ENCODE measurements around the gene ULK4.
"Not testable (repeated sequence)": the region's sequence is repeated elsewhere in the genome, so short reads cannot be mapped to it uniquely, and the experiment has no call there.

The ULK4 gene

DNA sequence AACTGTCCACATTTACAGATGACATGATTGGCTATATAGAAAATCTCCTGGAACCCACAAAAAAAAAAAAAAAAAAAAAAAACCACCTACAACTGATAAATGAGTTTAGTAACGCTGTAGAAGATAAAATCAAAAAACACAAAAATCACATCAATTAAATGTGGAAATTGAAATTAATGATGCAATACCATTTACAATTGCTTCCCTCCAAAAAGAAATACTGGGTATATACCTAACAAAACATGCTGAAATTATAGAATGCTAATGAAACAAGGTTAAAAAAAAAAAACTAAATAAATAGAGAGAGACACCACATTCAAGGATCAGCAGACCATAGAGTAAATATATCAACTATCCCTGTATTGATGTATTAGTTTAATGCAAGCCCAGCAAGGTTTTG, 215.7 kb downstream of the ULK4 start:
- no peak for DNase-seq

DNA sequence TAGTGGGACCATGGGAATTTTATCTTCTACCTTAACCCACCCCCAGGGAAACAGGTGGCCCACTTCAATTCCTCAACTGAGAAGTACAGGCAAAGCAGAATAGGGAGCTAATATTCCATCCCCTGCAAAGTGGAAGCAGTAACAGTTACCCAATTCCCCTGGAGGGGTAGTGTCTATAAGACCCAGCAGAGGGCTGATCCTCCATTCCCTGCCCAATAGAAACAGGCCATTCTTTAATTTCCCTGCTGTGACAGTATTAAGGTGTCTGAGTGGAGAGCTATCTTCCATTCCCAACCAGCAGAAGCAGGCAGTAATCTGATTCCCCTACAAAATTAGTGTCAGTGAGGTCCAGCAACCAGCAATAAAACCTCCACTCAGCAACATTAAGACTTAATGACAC, 219.8 kb downstream of the ULK4 start:
- DNase-seq = no peak

DNA sequence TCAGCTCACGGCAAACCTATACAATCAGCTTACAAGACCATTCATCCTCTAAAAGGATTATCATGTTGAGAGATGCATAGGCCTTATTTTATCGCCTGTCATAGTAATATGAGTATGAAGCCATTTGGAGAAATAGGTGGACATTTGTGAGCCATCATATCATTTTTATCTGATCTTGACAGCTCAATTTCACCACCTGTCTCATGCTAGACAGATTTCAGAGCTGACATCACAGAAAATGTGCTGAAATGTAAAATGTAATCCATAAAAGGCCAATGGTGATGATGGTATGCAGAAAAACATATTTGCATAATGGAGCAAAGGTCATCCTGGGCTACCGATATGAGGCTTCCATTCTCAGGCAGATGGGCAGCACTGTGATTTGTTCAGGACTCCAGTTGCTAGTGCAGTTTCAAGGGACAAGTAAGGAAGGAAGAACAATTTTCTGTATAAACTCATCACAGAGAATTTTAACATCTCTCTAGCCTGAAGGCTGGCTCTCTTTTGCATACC, 221.5 kb downstream of the ULK4 start:
- no peak for DNase-seq

DNA sequence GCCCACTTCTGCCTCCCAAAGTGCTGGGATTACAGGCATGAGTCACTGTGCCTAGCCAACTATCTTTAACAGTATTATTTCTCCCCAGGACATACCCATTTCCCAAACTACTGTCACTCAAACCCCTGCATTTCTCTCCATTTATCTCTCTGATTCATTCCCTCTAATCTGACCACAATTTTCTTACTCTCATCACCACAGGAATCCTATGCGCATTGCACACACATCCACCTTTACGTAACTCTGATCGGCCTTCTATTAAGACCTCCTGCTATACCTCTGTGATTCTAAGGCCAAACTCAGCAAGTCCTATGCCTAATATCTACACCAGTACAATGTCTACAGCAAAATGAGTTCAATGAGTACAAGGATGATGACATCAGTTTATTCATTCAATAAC, 235.0 kb downstream of the ULK4 start:
- DNase-seq = no peak

DNA sequence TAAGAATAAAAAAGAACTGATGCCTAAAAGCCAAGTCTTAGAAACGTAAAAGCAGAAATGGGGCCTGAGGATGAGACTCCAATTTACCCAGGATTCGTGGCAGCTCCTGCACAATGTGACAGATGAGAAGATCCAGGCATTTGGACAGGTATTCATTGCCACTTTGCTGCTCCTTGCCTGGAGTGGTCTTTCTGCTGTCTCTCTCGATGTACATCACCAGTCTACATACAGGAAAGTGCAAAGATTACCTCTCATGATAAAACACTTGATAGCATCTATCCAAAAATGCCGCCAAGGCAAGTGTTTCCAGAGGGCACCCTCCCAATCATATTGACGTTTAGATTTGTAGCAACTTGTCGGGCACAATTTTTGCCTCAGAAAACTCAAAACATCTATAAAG, 244.3 kb downstream of the ULK4 start:
- no peak for DNase-seq

DNA sequence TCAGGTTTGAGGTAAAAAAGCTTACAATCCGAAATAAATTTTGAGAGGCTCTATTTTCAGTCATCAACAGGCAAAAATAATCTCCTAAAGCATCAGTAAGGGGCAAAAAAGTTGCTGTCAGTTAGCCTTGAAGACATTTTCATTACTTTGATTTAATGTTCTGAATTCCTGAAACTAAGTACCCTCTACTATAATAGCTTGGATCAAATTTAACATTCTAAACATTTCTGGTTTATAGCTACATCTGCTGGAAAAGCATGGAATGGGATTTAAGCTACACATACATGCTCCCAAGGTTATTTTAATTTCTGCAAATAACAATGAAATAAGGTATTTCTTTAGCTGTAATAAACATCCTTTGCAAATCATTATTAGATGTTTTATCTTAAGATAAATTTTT, 245.4 kb downstream of the ULK4 start:
- no peak for DNase-seq

DNA sequence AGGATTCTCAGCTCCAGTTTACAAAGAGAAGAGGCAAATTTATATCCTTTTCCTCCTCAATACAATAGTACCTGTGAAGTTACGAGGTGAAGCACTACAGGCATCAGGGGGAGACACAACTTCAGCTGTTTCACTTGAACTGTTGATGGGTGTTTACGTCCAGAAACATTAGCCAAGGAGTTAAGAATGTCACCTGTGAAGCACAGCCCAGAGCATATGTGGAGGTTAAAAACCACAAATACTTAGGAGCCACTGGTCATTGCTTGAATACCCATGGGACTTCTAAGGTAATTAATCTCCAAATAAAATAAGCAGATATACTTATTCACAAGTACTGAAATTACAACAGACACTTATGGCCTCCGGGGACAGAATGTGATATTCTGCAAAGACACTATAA, 246.5 kb downstream of the ULK4 start:
- no peak for DNase-seq

DNA sequence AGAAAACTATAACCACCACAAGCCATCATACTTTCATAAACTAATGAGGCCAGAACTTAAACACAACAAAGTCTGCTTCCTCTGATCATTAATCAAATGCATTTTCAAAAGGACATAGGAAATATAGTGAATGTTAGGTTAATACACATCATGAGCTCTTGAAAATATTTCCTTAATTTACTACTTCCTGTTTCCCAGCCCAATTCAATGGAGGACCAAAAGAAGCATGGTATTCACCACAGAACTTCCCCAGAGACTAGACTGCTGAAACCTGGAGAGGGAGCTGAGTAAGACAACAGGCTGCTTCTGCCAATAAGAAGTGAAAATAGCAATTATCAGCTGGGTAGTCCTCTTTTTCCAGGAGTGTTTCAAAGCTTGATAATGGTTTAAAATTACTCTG, 250.3 kb downstream of the ULK4 start:
- DNase-seq = no peak

DNA sequence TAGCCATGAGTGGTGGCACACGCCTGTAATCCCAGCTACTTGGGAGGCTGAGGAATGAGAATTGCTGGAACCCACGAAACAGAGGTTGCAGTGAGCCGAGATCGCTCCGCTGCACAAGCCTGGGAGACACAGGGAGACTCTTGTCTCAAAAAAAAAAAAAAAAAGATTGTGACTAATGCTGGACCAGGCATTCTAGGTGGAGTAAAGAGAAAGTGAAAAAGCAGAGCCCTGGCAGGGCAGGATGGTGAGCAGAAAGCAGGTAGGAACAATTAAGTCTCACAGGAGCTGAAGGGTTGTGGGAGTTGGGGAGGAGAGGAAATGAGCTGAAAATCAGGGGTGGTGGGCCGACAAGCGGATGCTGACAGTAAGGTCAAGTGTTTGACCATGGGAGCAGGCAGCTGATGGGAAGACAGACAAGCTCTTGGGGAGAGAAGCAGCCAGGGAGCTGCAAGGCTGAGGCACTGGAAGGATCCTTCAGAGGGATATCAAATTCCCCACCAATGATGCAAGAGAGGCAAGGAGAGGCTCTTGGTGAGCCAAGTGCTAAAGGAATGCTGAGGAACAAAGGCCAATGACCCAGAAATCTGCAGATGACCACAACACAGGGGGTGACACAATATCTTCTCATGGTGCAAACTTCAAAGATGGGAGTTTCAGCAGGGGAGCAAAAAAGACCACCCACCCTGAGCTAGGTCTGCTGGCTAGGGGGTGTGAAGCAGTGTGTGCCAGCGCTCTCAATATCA, 251.1 kb downstream of the ULK4 start:
- DNase-seq = no peak

DNA sequence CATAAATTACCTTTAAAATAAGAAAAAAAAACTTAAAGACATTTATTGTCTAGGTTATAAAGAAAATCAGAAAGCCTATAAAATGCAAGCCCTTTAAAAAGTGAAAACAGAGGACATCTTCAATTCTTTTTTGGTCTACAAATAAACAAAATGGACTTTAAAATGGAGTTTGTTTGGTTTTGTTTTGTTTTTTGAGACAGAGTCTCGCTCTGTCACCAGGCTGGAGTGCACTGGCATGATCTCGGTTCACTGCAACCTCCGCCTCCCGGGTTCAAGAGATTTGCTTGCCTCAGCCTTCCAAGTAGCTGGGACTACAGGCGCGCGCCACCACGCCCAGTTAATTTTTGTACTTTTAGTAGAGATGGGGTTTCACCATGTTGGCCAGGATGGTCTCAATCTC, 252.7 kb downstream of the ULK4 start:
- DNase-seq = not testable (repeated sequence)

DNA sequence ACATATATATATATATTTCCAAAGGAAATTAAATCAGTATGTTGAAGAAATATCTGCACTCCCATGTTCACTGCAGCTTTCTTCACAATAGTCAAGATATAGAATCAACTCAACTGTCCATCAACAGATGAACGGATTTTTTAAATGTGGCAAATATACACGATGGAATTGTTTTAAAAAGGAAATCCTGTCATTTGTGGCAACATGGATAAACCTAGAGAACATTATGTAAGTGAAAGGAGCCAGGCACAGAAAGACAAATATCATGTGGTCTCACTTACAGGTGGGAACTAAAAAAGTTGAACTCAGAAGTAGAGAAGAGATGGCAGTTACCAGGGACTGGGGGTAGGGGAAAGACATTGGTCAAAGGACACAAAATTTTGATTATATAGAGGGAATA, 253.7 kb downstream of the ULK4 start:
- no peak for DNase-seq

DNA sequence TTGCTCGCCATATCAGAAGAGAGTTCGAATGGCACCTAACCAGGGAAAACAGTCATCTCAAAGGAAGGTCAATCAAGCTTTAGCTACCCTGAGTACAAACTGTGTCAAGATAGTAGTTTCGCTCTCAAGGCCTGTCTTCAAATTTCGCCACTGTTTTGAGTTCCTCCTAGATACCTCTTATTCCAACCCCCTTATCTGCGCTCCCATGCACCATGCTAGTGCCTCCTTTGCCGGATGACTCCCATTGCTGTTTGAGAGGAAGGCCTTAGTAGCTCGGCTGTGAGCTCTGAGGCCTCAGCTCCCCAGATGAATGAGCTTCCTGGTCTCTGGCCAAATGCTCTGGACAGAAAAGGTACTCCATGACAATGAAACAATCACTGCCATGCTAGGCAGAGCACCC, 256.0 kb downstream of the ULK4 start:
- DNase-seq = no peak

DNA sequence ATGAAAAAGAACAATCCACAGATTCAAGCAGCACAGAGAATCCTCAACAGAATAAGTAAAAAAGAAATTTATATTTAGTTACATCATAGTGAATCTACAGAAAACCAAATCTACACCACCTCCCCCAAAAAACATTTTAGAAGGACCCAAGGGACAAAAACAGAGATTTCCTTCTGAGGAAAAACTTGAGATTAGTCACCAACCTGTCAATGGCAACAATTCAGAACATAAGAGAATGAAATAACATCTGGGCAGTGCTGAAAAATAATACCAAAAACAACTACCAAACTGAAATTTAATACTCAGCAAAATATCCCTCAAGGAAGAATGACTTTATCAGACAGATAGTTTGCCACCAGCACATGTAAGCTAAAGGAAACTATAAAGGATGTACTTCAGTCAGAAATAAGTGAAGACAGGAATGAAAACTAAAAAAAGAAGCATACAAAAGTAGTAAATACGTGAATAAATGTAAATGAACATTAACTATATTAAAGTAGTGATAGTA, 260.7 kb downstream of the ULK4 start:
- DNase-seq = no peak

DNA sequence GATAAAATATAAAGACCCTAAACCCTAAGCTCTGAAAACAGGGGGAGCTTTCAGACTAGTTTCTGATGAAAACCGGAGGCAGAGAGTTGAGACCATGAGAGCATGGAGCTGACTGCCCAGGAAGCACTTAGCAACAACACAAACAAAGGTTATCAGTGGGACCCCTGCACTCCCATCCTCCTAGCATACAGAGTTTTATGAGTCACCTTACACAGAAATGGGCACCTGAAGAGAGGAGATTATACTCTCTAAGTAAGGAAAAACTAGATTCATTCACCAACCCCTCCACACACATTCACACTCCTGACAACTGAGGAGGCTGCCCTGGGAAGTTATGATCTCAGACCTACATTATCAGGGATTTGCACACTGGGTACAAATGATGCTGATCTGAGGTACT, 261.7 kb downstream of the ULK4 start:
- DNase-seq = no peak

DNA sequence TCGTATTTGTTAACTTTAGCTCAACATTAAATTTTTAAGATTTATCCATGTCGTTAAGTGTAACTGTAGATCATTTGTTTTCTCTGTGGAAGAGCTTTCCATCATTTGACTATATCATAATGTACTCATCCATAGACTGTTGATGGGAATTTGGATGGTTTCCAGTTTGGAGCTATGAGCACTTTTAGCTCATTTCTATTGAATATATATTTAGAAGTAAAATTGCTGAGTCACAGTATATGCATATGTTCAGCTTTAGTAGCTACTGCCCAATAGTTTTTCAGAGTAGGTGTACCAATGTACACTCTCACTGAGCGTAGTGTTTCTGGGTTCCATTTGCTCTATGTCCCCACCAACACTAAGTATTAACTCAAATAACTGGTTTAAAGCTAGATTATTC, 263.0 kb downstream of the ULK4 start:
- DNase-seq = no peak

DNA sequence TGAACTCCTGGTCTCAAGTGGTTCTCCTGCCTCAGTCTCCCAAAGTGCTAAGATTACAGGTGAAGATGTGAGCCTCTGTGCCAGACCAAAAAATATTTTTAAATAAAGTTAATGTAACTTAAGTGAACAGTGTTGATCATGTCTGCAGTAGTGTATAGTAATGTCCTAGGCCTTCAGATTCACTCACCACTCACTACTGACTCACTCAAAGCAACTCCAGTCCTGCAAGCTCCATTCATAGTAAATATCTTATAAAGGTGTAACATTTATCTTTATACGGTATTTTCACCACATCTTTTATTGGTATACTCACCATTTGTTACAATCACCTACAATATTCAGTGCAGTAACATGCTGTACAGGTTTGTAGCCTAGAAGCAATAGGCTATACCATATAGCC, 264.2 kb downstream of the ULK4 start:
- DNase-seq = no peak

DNA sequence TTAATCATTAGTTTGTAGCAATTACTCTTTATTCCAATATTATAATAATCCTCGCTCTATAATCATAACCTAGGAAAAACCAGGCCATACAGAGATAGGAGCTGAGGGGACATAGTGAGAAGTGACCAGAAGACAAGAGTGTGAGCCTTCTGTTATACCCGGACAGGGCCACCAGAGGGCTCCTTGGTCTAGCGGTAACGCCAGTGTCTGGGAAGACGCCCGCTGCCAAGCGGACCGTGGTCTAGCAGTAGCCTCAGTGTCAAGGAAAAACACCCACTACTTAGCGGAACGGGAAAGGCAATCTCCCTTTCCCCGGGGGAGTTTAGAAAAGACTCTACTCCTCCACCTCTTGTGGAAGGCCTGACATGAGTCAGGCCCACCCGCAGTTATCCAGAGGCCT, 266.1 kb downstream of the ULK4 start:
- DNase-seq = peak in 1 of 2 donors; percentile 11

DNA sequence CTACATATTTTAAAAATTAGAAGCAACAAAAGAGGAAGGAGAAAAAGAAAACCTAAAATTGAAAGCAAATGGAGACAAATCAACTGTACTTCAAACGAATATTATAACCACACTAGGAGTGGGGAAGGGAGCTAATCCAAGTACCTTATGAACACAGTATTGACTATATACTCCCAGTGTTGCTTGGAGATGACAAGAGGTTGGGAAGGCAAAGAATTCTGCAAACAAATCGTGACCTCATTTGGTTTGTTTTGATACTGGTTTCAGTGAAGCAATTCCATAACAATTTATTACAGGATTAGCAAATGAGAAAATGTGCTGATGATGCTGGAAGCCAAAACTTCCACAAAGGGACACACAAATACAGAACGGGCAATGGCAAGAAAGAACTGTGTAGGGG, 268.1 kb downstream of the ULK4 start:
- no peak for DNase-seq

DNA sequence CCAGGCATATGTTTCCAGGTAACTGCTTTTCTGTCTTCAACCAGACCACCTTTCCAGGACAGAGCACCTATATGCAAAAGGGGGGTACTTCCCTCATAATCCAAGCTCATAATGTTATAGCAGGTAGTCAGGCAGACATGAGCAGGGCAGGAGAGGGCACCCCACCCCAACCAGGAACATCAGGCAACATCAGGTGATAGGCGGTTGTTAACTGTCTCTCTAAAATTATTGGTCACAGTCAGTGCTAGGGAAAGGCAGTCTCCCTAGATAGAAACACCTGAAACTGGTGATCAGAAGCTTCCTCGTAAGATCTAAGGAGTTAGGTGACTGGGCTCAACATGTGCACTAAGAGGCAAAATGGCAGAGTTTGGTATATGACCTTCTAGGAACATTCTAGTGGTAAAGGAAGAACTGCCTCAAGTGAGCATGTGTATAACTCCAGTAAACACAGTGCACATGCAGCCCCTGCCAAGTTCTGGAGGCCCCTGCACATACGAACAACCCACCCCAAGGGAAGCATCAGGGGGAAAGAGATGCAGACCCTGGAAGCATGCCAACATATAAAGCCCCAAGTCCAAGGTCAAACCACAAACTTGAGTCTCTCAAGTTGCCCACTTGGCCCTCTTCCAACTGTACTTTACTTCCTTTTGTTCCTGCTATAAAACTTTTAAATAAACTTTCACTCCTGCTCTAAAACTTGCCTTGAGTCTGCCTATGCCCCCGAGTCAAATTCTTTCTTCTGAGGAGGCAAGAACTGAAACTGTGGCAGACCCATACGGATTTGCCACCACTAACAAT, 270.9 kb downstream of the ULK4 start:
- DNase-seq = no peak

DNA sequence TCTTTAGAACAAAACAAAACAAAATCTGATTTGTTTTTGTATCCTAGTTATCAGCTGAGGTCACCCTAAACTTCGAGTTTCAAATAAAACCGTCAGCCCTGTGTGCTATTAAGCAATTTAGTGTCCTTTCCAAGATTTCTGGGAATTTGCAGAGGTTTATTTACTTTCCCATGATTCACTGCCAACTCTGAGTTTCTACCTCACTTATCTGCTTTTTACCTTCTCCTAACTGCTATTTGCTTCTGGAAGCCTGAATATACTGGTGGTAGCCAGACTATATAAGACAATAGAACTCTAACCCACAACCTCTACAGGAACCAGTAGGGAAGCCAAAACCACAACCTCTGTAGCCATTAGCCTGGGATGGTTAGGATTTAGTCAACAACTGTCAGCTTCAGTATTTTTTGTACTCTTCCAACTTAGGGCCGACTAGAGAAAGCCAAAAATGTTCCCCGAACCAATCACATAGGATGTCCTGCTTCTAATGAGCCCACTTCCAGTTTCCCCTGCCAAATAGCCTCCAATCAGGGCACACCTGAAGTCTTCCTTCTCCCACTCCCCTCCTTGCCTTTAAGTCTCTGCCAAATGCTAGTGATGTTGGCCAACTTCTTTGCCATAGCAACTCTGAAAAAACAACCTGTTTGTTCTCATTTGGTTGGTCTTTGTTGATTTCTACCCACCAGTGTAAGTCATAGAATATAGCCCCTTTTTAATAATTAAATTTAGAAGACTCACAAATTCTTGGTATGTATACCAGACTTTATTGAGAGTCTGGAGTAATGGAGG, 273.1 kb downstream of the ULK4 start:
- DNase-seq = no peak

DNA sequence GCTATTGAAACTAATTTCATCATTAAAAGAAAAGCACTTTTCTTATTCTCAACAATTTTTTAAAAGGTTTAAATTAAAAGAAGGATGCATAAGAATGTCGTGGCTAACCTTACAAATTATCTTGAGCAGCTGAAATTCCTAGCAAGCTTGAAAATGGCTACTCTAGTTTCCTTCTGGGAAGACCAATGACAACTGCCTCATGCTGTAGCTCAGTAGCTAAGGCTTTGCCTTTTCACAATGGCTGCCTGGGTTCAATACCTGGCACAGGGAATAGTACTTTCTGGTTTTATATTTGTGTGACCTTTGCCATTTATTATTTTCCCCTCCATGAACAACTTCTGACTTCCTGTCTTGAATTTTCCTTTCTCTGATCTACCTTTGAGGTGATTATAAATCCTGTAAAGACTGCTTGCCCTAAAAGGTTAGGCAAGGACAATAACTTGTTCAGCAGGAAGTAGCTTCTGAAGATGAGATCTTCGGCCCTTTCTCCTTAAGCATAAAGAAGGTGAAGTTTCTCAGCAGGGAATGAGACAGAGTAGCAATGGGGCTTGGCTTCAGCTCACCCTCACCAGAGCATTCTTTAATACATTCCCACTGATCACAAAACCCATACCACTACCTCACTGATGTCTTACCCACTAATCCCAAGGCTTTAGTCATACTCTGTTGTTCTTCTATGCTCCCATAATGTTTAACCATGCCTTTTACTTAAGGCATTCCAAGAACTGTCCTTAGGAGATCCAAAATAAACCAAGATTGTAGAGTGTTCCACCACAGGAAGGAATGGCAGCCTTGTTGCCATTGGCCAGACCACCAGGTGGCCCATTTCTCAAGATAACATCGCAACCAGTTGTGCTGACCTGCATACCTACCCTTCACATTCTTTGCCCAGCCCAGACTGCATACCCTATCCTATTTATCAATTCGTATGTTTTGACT, 276.8 kb downstream of the ULK4 start:
- DNase-seq = no peak

DNA sequence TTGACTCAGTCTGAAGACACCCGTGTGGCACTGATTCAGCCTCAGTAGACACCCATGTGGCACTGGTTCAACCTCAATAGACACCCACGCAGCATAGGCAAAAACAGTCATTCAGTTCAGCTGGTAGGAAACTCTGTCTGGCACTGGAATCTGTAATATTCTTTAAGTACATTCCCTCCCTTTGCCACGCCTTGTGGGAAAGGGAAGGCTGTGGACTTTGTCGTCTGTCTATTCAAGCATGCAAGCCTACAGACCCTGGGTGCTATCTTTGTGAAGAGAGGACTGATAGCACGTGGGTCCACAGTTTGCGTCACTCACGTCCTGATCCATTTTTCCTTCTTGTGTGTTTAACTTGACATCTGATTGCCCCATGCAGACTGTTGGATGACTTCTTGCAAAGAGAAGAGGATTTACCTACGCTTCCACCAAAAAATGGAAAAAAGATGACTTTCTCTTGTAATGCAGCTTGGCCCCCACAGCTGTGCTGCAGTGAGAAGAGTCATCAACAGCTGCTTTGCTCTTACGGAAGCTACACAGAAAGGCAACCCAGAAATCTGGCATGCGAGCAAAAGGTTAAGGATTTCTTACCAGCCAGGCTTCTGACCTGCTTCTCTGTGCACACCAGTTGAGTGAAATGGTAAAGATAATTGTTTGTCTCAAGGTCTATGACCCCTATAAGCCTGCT, 278.1 kb downstream of the ULK4 start:
- DNase-seq = no peak

Measured in stimulated activated CD4-positive, alpha-beta T cell treated with anti-CD3 and anti-CD28 coated beads, Interleukin-2, amount 100 ng/mL, for 24 hours (primary cell).